Brain pericyte (primary cell): ENCODE results near the gene FAM32A.
A peak's percentile ranks its signal among the peaks of the same experiment; 100 is the strongest.

Source experiments
- DNase-seq: peaks from one replicate; pipeline ENCODE4 v3.0.0-alpha.2; 2012; ENCODE audit warnings: low read depth, low spot score

Gene FAM32A

GRCh38 chr19:16185123-16185767, at the start of gene FAM32A:
Gene FAM32A (plus strand): TSS chr19:16185410. CDS start chr19:16185443, 33 bp downstream.
- peak; percentile 96 for DNase-seq

- no peak for DNase-seq
Observed at GRCh38 chr19:16135430-16136127, 49.6 kb upstream of the FAM32A start.

GRCh38 chr19:16136185-16136999, 48.8 kb upstream of the FAM32A start:
- DNase-seq, result no peak

- DNase-seq, result no peak
Observed at GRCh38 chr19:16139752-16140151, 45.5 kb upstream of the FAM32A start.

DNA sequence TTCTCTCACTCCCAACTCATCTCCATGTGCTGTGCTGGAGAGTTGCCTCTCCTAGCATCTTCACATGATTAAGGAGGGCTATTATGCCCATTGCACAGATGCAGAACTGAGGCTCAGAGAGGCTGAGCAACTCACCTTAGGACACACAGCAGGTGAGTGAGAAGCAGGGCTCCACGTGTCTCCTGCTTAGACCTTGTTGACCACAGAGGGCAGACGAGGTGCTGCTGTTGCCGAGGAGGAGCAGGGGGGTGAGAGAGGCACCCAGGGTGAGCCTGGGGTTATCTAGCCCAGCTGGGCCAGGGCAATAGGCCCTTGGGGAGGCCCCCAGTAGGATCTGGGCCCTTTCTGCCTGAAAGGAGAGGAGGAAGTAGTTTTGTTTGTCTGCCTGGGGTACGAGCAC, 44.2 kb upstream of the FAM32A start:
- no peak for DNase-seq

GRCh38 chr19:16142032-16142580, 43.1 kb upstream of the FAM32A start:
- DNase-seq, result no peak

GRCh38 chr19:16143399-16144215, 41.6 kb upstream of the FAM32A start, which contains the start of gene HSH2D:
Gene HSH2D (plus strand): TSS chr19:16143685. CDS start chr19:16148751, 5,066 bp downstream.
- DNase-seq, result no peak

- no peak for DNase-seq
Observed at GRCh38 chr19:16144216-16144581, 41.0 kb upstream of the FAM32A start.

- DNase-seq, result no peak
Observed at GRCh38 chr19:16146112-16146511, 39.1 kb upstream of the FAM32A start.

- DNase-seq, result no peak
Observed at GRCh38 chr19:16148443-16149229, 36.6 kb upstream of the FAM32A start.

- no peak for DNase-seq
Observed at GRCh38 chr19:16153582-16154336, 31.5 kb upstream of the FAM32A start.

DNA sequence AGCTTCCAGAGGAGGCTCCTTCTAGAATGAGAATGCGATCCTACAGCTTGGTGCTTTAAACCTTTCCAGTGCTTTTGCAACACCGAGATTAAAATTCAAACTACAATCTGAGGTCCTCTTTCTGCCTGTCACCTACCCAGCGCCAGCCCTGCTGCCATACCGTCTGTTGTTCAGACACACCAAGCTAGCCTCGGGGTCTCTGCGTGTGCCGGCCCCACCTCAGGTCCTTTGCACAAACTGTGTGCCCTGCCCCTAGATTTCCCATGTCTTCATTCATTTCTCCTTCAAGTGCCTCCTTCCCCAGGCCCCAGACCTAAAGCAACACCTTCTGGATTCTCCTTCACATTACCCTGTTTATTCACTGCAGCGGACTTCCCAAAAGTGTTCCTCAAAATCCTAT, 30.7 kb upstream of the FAM32A start:
- no peak for DNase-seq

GRCh38 chr19:16155128-16155527, 30.1 kb upstream of the FAM32A start:
- no peak for DNase-seq

- DNase-seq, result no peak
Observed at GRCh38 chr19:16156904-16157303, 28.3 kb upstream of the FAM32A start.

DNA sequence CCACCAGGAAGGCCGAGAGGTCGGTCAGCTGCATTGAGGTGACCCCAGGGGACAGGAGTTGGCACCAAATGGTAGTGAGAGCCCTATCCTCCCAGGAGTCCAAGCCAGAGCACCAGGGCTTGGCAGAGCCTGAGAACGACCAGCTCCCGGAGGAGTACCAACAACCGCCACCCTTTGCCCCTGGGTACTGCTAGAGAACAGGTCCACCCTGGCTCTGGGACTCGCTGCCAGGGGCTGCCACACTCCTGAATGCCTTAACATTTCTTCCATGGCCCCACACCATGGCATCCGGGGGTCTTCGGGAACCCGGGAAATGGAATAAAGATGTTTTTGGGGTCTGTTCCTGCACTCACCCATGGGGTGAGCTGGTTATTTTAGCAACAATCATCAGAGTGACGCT, 27.6 kb upstream of the FAM32A start:
- no peak for DNase-seq

DNA sequence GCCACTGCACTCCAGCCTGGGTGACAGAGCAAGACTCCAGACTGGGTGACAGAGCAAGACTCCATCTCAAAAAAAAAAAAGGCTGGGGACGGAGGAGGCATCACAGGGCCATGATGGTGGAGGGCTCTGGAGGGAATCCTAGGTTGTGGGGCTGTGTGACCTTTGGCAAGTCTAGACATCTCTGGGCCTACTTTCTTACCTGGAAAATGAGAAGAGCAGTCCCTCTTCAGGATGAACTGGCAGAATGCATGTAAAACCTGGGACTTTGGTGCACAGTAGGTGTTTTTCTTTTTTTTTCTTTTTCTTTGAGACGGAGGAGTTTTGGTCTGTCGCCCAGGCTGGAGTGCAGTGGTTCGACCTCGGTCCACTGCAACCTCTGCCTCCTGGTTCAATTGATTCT, 25.6 kb upstream of the FAM32A start:
- no peak for DNase-seq

DNA sequence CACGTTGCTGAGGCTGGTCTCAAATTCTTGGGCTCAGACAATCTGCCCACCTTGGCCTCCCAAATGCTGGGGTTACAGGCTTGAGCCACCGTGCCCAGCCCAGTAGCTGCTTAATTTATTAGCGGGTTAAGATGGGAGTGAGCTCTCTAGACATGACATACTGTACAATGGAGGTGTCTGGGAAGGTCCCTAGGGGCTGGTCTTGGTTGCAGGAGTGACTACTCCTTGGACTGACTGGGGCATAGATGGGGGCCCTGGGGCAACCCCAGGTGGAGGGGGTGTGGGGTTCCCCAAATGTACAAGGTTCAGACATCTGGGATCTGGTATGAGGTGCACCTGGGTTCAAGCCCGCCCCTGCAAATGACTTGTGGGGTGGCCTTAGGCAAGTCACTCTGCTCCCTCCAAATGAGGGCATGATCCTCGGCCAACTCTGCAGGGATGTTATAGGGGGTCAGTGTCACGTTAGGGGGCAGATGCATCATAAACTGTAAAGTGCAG, 24.7 kb upstream of the FAM32A start:
- DNase-seq, result no peak

DNA sequence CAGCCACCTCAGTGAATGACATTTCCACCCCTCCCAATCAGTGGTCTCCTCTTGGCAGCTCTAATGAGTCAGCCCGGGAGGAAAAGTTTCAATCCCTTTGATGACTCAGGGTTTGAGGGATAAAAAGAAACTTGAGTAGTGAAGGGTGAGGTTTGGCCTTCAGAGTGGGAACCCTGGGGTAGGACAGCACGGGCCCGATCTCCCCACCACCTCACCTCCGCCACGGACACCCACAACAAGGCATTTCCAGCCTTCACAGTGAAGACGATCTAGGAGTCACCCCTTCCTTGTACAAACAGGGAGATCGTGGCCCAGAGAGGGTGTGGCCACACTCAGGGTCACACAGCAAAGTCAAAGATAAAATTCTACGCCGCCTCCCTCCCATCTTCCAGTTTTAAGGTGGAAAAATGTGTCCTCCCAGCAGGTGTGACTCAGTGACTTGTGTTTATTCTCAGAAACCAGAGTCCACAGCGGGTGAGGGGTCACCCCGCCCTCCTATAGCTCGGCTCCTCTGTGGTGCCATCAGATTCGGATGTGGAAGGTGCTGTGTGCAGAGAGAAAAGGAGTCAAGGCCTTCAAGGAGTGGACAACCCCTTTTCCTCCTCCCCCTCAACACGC, 24.2 kb upstream of the FAM32A start:
- DNase-seq, result no peak

GRCh38 chr19:16161840-16162239, 23.4 kb upstream of the FAM32A start:
- peak; percentile 16 for DNase-seq
